GM10266 (cell line): ENCODE data around the gene DDX31.
"Not testable (repeated sequence)": the region's sequence is repeated elsewhere in the genome, so short reads cannot be mapped to it uniquely, and the experiment has no call there.

ENCODE experiments used
- DNase-seq: peaks from one replicate; pipeline ENCODE4 v3.0.0; 2012; ENCODE audit errors: extremely low spot score
- TF ChIP-seq, protein P1 (sequence below): IDR thresholded peaks from 2 replicates; pipeline ENCODE4 v1.5.1; 2012; ENCODE audit warnings: mild to moderate bottlenecking, low read depth; ENCODE audit not compliant: control insufficient read depth, insufficient read depth; ENCODE audit errors: missing control alignments

DDX31 gene

DNA sequence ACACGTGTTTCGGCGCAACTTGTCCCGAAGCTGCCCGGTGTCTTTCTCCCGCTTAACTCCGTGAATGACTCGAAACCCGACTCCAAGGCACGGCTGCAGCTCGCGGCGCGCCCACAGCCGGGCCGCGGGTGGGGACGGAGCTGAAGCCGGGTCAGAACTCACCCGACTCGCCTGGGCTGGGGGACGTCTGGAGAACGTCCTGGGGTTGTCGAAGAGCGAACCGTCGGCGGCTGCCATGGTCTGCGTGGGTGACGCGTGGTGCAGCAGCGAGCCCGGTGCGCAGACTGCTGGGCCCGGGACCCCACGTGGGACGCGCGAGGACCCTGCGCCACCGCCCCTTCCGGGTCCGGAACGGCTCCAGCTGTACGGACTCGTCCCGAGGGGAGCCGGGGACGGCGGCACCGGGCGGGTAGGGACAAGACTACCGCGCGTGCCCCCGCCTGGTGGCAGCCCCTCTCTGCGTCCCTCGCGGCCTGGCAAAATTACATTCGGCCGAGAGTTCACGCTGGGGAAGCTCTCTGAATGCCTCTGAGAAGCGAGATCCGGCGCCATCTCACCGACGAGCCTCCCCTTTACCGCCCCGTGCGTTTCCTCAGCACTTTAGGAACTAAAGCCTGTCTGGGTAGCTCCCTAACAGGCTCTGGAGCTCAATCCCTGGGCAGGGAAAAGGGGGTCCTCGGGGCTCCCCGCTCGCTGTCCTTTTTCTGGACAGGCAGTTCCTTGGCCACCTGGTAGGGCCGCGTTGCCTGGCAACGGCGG is at the start of gene DDX31:
Gene DDX31 (minus strand): TSS at position 286 of the 759 bp plus-strand sequence. CDS start 49 bp downstream, at position 237.
- DNase-seq, result peak; percentile 94
- TF ChIP-seq, protein P1, sequence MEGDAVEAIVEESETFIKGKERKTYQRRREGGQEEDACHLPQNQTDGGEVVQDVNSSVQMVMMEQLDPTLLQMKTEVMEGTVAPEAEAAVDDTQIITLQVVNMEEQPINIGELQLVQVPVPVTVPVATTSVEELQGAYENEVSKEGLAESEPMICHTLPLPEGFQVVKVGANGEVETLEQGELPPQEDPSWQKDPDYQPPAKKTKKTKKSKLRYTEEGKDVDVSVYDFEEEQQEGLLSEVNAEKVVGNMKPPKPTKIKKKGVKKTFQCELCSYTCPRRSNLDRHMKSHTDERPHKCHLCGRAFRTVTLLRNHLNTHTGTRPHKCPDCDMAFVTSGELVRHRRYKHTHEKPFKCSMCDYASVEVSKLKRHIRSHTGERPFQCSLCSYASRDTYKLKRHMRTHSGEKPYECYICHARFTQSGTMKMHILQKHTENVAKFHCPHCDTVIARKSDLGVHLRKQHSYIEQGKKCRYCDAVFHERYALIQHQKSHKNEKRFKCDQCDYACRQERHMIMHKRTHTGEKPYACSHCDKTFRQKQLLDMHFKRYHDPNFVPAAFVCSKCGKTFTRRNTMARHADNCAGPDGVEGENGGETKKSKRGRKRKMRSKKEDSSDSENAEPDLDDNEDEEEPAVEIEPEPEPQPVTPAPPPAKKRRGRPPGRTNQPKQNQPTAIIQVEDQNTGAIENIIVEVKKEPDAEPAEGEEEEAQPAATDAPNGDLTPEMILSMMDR, result no peak

DNA sequence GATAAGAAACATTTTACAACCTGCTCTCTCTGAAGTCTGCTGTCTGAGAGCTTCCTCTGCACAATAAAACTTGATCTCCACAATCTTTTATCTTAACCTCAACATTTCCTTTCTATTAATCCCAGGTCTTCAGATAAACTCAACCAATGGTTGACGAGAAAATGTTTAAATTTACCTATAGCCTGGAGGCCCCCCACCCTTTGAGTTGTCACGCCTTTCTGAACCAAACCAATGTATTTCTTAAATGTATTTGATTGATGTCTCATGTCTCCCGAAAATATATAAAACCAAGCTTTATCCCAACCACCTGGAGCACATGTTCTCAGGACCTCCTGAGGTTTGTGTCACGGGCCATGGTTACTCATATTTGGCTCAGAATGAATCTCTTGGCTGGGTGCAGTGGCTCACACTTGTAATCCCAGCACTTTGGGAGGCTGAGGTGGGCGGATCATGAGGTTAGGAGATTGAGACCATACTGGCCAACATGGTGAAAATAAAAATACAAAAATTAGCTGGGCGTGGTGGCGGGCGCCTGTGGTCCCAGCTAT is 48.7 kb upstream of the DDX31 start:
- DNase-seq, result not testable (repeated sequence)

DNA sequence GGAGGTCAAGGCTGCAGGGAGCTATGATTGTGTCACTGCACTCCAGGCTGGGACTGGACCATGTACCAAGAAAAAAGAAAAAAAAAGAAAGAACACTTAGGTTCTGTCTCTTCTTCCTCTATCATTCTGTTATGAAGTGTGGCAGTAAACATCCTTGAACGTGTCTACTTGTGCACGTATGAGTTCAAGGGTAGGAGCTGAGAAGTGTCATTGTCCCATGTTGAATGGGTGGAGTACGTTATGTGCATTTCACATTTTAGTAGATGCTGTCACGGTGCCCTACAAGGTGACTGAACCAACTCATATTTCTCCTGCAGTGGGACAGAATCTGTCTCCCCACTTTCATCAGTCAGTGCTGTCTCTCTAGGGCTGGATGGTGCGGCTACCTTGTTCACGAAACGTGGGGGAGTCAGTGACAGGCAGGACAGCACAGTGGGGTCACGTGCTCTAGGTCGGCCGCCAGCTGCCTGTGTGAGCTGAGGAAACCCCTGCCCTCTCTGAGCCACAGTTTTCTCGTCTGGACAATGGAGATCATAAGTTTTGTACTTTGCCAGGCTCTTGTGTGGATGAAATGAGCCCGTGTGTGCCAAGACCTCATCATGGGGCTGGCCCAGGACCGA is 47.7 kb upstream of the DDX31 start:
- DNase-seq, result no peak
- TF ChIP-seq, protein P1, result no peak

DNA sequence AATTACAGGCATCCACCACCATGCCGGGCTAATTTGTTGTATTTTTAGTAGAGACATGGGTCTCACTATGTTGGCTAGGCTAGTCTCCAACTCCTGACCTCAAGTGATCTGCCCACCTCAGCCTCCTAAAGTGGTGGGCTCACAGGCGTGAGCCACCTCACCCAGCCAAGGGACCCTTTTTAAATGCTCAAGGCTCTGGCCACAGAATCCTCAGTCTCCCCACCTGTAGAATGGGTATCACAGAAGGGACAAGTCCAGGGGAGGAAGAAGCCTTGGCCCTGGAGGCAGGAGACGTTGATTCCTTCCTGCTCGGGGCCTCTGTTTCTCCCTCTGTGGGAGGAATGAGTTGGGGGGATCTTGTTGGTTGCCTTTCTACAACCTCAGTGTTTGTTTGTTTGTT is 46.2 kb upstream of the DDX31 start:
- DNase-seq, result no peak
- TF ChIP-seq, protein P1, result no peak

DNA sequence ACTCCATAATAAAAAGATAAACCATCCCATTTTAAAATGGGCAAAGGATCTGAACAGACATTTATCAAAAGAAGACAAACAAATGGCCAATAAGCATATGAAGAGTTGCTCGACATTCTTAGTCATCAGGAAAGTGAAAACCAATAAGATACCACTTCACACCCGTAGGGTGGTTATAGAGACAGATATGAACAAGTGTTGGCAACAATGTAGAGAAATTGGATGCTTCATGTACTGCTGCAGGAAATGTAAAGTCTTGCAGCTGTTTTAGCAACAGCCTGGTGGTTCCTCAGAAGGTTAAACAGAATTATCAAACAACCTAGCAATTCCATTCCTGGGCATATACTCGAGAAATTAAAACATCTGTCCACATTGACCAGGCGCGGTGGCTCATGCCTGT is 43.0 kb upstream of the DDX31 start:
- DNase-seq, result no peak
- TF ChIP-seq, protein P1, result no peak

DNA sequence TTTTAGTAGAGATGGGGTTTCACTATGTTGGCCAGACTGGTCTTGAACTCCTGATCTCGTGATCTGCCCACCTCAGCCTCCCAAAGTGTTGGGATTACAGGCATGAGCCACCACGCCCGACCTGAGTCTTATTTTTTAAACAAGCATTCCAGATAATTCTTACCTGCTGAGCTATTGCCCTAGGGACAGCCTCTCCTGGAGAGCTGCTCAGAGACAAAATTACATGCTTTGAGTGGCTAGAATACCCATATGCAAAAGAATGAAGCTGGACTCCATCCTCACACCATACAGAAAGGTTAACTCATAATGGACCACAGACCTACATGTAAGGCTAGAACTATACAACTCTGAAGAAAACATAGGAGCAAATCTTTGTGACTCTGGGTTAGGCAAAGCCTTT is 42.1 kb upstream of the DDX31 start:
- TF ChIP-seq, protein P1, result no peak
- DNase-seq, result no peak

DNA sequence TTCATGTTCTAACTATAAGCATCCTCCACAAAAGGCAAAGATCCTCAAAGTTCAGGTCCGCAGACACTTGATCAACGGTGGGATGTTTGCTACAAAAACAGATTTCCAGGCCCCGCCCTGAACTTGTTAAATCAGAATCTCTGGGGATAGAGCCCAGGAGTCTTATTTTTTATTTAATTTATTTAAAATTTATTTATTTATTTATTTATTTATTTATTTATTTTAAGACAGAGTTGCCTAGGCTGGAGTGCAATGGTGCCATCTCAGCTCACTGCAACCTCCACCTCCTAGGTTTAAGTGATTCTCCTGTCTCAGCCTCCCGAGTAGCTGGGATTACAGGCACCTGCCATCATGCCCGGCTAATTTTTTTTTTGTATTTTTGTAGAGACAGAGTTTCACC is 41.4 kb upstream of the DDX31 start:
- DNase-seq, result not testable (repeated sequence)

DNA sequence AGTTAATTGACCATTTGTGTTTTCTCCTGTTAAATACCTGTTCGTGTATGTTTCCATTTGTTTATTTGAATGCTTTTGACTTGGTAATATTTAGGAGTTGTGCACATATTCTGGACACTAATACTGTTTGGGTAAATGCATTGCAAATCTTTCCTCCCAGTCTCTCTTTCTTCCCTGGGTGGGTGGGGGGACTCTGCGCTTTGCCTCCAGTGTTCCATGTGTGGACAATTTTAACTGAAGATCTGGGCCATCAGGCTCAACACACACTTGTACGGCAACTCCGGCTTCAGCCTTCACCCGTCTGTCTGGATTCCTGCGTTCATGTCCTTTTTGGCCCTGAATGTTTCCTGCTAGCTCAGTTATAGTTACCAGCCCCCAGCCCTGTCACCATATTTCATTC is 40.5 kb upstream of the DDX31 start:
- TF ChIP-seq, protein P1, result no peak
- DNase-seq, result no peak
